GM12878 (cell line): Measurements from ENCODE around the gene PPRC1. TPM values are rescaled to one million over a fixed set of nuclear protein-coding genes. Genes with fewer than 3 reads are reported as not detected.

Experiments used
- ATAC-seq: fragments of 200-7000 bp; cut with Tn5 transposase; 3 replicates; pipeline ENCODE4 v1.9.1; 2020; ENCODE audit warnings: mild to moderate bottlenecking, moderate library complexity
- BruUV-seq: library from RNA; stranded (reverse); fragments of 400-500 nt; replicated peaks from 2 replicates; lab custom pipeline; 2021; lab: Mats Ljungman, UMichigan
- CTCF ChIA-PET: fragments of 300-600 bp; sonication (Branson Sonifier 250); formaldehyde crosslinking; extraction: SDS; loops from one replicate; lab custom pipeline; 2021; ENCODE audit warnings: inconsistent platforms; lab: Yijun Ruan, JAX
- POLR2A ChIA-PET: fragments of 350-600 bp; formaldehyde crosslinking; extraction: SDS; loops from one replicate; lab custom pipeline; 2021; ENCODE audit warnings: inconsistent platforms; lab: Charles Lee
- RAD21 ChIA-PET: fragments of 300-600 bp; sonication (Branson Sonifier 250); formaldehyde crosslinking; loops from one replicate; lab custom pipeline; 2023; ENCODE audit warnings: antibody characterized with exemption; ENCODE audit not compliant: unreplicated experiment; lab: Charles Lee
- SMC1A ChIA-PET: fragments of 300-600 bp; sonication (Branson Sonifier 250); formaldehyde crosslinking; loops from one replicate; lab custom pipeline; 2023; ENCODE audit not compliant: unreplicated experiment, uncharacterized antibody; lab: Charles Lee
- DNase-seq: peaks from one replicate; pipeline ENCODE4 v3.0.0-alpha.2; 2011; ENCODE audit warnings: low read depth, low spot score
- FAIRE-seq: peaks from 3 replicates; lab custom pipeline; 2011; peaks lifted over from hg19 to GRCh38; lab: Jason Lieb, UNC
- H2AFZ ChIP-seq: 2 replicates; pipeline ENCODE4 v1.6.0; 2011; ENCODE audit warnings: low read depth, low read length, control low read depth; ENCODE audit not compliant: control insufficient read depth
- H3K27ac ChIP-seq: 2 replicates; pipeline ENCODE4 v1.5.1; 2011; ENCODE audit warnings: control low read depth; ENCODE audit not compliant: control insufficient read depth, insufficient read depth
- H3K27me3 ChIP-seq, 2 experiments: replicated peaks in 1 of 2; 2 replicates each; pipeline versions ENCODE4 v1.6.0 to v1.6.1; 2011; ENCODE audit warnings: low read length in 1 of 2; ENCODE audit not compliant: control insufficient read depth in 2 of 2, insufficient read depth in 2 of 2
- H3K36me3 ChIP-seq, 2 experiments: 2 replicates each; pipeline ENCODE4 v1.5.1; 2011; ENCODE audit warnings: low read length in 1 of 2; ENCODE audit not compliant: control insufficient read depth in 2 of 2, insufficient read depth in 2 of 2
- H3K4me1 ChIP-seq: 2 replicates; pipeline ENCODE4 v1.6.1; 2011; ENCODE audit warnings: mild to moderate bottlenecking, low read length, moderate library complexity, mixed read lengths; ENCODE audit not compliant: control insufficient read depth, insufficient read depth
- H3K4me2 ChIP-seq: 2 replicates; pipeline ENCODE4 v1.6.0; 2011; ENCODE audit warnings: control low read depth; ENCODE audit not compliant: control insufficient read depth, insufficient read depth
- H3K4me3 ChIP-seq: fragments of 200-600 bp; sonication (generic); 2 replicates; pipeline ENCODE4 v1.5.1; 2016
- H3K79me2 ChIP-seq: 2 replicates; pipeline ENCODE4 v1.6.0; 2011; ENCODE audit warnings: low read length; ENCODE audit not compliant: control insufficient read depth, insufficient read depth
- H3K9ac ChIP-seq: 2 replicates; pipeline ENCODE4 v1.8.0; 2011; ENCODE audit warnings: low read length, control low read depth, mixed read lengths; ENCODE audit not compliant: control insufficient read depth, insufficient read depth
- H3K9me3 ChIP-seq: replicated peaks from 3 replicates; pipeline ENCODE4 v1.5.1; 2011; ENCODE audit warnings: mild to moderate bottlenecking, low read length; ENCODE audit not compliant: control insufficient read depth, insufficient read depth
- H4K20me1 ChIP-seq: 2 replicates; pipeline ENCODE4 v1.6.0; 2011; ENCODE audit not compliant: control insufficient read depth, insufficient read depth
- ATF7 ChIP-seq: fragments of 450-650 bp; IDR thresholded peaks from 2 replicates; pipeline ENCODE4 v1.6.1; 2016; ENCODE audit warnings: low read depth, mild to moderate bottlenecking
- BMI1 ChIP-seq: fragments of 450-650 bp; IDR thresholded peaks from 2 replicates; pipeline ENCODE4 v1.6.1; 2016; ENCODE audit warnings: mild to moderate bottlenecking, moderate library complexity, borderline replicate concordance
- DPF2 ChIP-seq: fragments of 450-650 bp; IDR thresholded peaks from 2 replicates; pipeline ENCODE4 v1.6.1; 2017; ENCODE audit warnings: mild to moderate bottlenecking
- FOS ChIP-seq: IDR thresholded peaks from 3 replicates; pipeline ENCODE4 v1.6.1; 2011; ENCODE audit warnings: borderline replicate concordance; ENCODE audit not compliant: insufficient read length; ENCODE audit errors: extremely low read depth
- FOXM1 ChIP-seq: IDR thresholded peaks from 2 replicates; pipeline ENCODE4 v1.6.1; 2012; ENCODE audit warnings: low read depth, mild to moderate bottlenecking, inconsistent platforms, low read length, moderate library complexity
- MYC ChIP-seq: IDR thresholded peaks from 2 replicates; pipeline ENCODE4 v1.6.1; 2011; ENCODE audit warnings: mild to moderate bottlenecking, low read length, moderate library complexity, inconsistent platforms; ENCODE audit not compliant: insufficient read depth, insufficient replicate concordance, insufficient read length, severe bottlenecking
- NFIC ChIP-seq: IDR thresholded peaks from 2 replicates; pipeline ENCODE4 v1.6.1; 2012; ENCODE audit warnings: low read depth, mild to moderate bottlenecking, inconsistent platforms, low read length, moderate library complexity
- NFXL1 ChIP-seq: fragments of 450-650 bp; IDR thresholded peaks from 2 replicates; pipeline ENCODE4 v1.6.1; 2017; ENCODE audit warnings: antibody characterized with exemption, mild to moderate bottlenecking, borderline replicate concordance
- NR2C1 ChIP-seq: fragments of 450-650 bp; IDR thresholded peaks from 2 replicates; pipeline ENCODE4 v1.6.1; 2017; ENCODE audit warnings: antibody characterized with exemption, mild to moderate bottlenecking, moderate library complexity
- PAX5 ChIP-seq: IDR thresholded peaks from 2 replicates; pipeline ENCODE4 v1.6.1; 2011; ENCODE audit warnings: low read depth, low read length, borderline replicate concordance
- SIX5 ChIP-seq: IDR thresholded peaks from 2 replicates; pipeline ENCODE4 v1.6.1; 2011; ENCODE audit warnings: mild to moderate bottlenecking, low read depth, low read length, moderate library complexity; ENCODE audit not compliant: severe bottlenecking
- SMAD1 ChIP-seq: fragments of 450-650 bp; IDR thresholded peaks from 2 replicates; pipeline ENCODE4 v1.6.1; 2018; ENCODE audit warnings: mild to moderate bottlenecking, low read depth; ENCODE audit not compliant: partially characterized antibody
- SPI1 ChIP-seq: IDR thresholded peaks from 2 replicates; pipeline ENCODE4 v1.6.1; 2011; ENCODE audit warnings: low read depth, mild to moderate bottlenecking, low read length, moderate library complexity, borderline replicate concordance; ENCODE audit not compliant: insufficient read depth
- SREBF1 ChIP-seq: IDR thresholded peaks from 2 replicates; pipeline ENCODE4 v1.6.1; 2012; ENCODE audit warnings: mild to moderate bottlenecking, low read length
- STAT3 ChIP-seq: IDR thresholded peaks from 2 replicates; pipeline ENCODE4 v1.6.1; 2011; ENCODE audit warnings: low read depth, low read length, improper control_type of control experiment
- ZNF24 ChIP-seq: fragments of 450-650 bp; IDR thresholded peaks from 2 replicates; pipeline ENCODE4 v1.6.1; 2017; ENCODE audit warnings: antibody characterized with exemption, mild to moderate bottlenecking
- ZNF384 ChIP-seq: IDR thresholded peaks from 2 replicates; pipeline ENCODE4 v1.6.1; 2012; ENCODE audit warnings: low read depth, mild to moderate bottlenecking, low read length, improper control_type of control experiment, borderline replicate concordance
- ZZZ3 ChIP-seq: IDR thresholded peaks from 2 replicates; pipeline ENCODE4 v1.6.1; 2011; ENCODE audit warnings: low read depth; ENCODE audit not compliant: control insufficient read depth, insufficient read length
- WGBS: methylation state at CpG from one replicate; pipeline ENCODE4 v1.1.6; 2016; ENCODE audit warnings: low lambda C conversion rate; ENCODE audit not compliant: insufficient replicate concordance, insufficient coverage; ENCODE audit errors: missing lambda C conversion rate; 5-methylcytosine and 5-hydroxymethylcytosine counted together
- in situ Hi-C: fragments of 300-500 bp; cut with MboI; formaldehyde crosslinking; loops from 9 replicates; pipeline ENCODE4 v1.14.3; 2018; ENCODE audit warnings: mixed read lengths
- intact Hi-C: fragments of 100-400 bp; cut with micrococcal nuclease; formaldehyde crosslinking; loops from one replicate; pipeline ENCODE4 v1.14.2; 2022; ENCODE audit not compliant: unreplicated experiment
- polyA plus RNA-seq, 11 experiments: library from polyadenylated mRNA; depleted of rRNA in 4 of 11; unstranded in 6 of 11; stranded (reverse) in 5 of 11; fragments of >200 nt; fragmentation: Nextera tagmentation in 4 of 11; fragmentation: Illumina TruSeq in 1 of 11; extraction: Ambion mirVana in 4 of 11; extraction: Trizol in 1 of 11; gene quantifications; 1 replicate in 1 of 11; 2 replicates in 10 of 11; pipeline versions ENCODE4 v1.2.1 to v1.2.3, GENCODE V29; 2011 to 2016; ENCODE audit warnings: inconsistent platforms in 2 of 11, missing spikeins in 2 of 11, low read depth in 1 of 11
- total RNA-seq, 4 experiments: library from RNA; depleted of rRNA in 3 of 4; stranded (reverse); fragments of >200 nt in 3 of 4; fragmentation: Illumina TruSeq in 1 of 4; extraction: Trizol in 1 of 4; gene quantifications; 2 replicates each; pipeline versions ENCODE4 v1.2.1 to v1.2.3, GENCODE V29; 2013 to 2021

PPRC1 gene
- total and polyA plus RNA-seq, 10 of the 15 experiments (the other 5 are each of a cell fraction or from before 2014, with no cell fraction given) = 13.1 to 69.8 (median 32.4) TPM

- H3K4me3 ChIP-seq = peak overlapping the region; percentile 94
- BruUV-seq = no TSS peak
- no peaks in the 10 kb centered on the region for H3K27me3 ChIP-seq
- no peak for ATAC-seq
- in situ Hi-C loops (no loop called here), intact Hi-C loops (no loop called here)
- RAD21 ChIA-PET = interaction anchor here (1.0 to 1.9 kb wide), 3 partner anchors 17 to 35 kb away, joined by 3 to 8 read pairs (median 5); partner anchors contain the start of gene PPRC1
- no peaks in the 10 kb centered on the region; the same call in none of the 2 replicates for H4K20me1 ChIP-seq
- DNase-seq = no peak
- H2AFZ ChIP-seq = no peak overlapping the region
- 4% methylated on average over 5 of the region's 5 CpGs for WGBS
- H3K27ac ChIP-seq = peak overlapping the region; percentile 83
- H3K9ac ChIP-seq = peak overlapping the region; percentile 89
- H3K4me2 ChIP-seq = peak overlapping the region; percentile 39
- CTCF ChIA-PET = interaction anchor here (0.7 to 2.1 kb wide), 8 partner anchors 16 to 308 kb away, joined by 3 to 14 read pairs (median 3); partner anchors contain the start of gene PPRC1
- SMC1A ChIA-PET = interaction anchor here (2.0 to 5.0 kb wide), 4 partner anchors 15 to 34 kb away, joined by 5 to 29 read pairs (median 11); partner anchors contain the start of gene PPRC1
- no peak for TF ChIP-seq NR2C1
- no peak for TF ChIP-seq FOXM1
- no peak for TF ChIP-seq SREBF1
- no peak for TF ChIP-seq SIX5
- no peak for TF ChIP-seq FOS
- no peak for TF ChIP-seq STAT3
- TF ChIP-seq ZZZ3 = no peak
- TF ChIP-seq MYC = no peak
- TF ChIP-seq NFXL1 = no peak
- TF ChIP-seq DPF2 = no peak
- TF ChIP-seq PAX5 = no peak
- no peak for TF ChIP-seq ZNF24
- no peak for TF ChIP-seq ZNF384
- no peak for TF ChIP-seq ATF7
- TF ChIP-seq SMAD1 = no peak
- no peak for TF ChIP-seq BMI1
- TF ChIP-seq NFIC = no peak
- TF ChIP-seq SPI1 = no peak
- peaks cover 57% of the 10 kb centered on the region for H3K79me2 ChIP-seq
- peak; percentile 59 for FAIRE-seq
- no peaks in the 10 kb centered on the region for H3K9me3 ChIP-seq
- H3K4me1 ChIP-seq = peaks cover 9% of the 10 kb centered on the region
- peaks cover 26 to 41% of the 10 kb centered on the region in 2 experiments for H3K36me3 ChIP-seq
- POLR2A ChIA-PET = interaction anchor here (0.5 to 2.6 kb wide), 8 partner anchors 12 to 569 kb away, joined by 3 to 19 read pairs (median 4); partner anchors contain the start of genes PPRC1 and SUFU
Observed at GRCh38 chr10:102153093-102153620, 20.3 kb downstream of the PPRC1 start.
